ENCODE data around the gene VSX2.

DNA sequence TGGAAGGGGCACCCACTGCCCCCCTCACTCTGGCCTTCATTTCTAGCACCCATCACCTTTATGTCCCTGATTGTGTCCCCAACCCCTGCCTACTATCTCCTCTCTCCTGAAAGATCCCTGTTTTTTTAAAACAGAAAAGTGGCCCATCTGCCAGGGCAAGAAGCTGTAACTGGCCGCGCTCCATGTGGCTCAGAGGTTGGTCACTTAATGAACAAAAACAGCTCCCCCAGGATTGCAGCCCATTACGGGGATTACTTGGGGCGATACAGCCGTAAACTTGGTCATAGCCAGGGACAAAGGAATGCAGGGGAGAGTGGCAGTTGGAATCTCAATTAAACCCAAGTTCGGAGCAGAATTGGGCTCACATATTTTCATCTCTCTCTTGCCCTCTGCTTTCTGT is 34.8 kb upstream of the VSX2 start:
- TF ChIP-seq, protein P1, sequence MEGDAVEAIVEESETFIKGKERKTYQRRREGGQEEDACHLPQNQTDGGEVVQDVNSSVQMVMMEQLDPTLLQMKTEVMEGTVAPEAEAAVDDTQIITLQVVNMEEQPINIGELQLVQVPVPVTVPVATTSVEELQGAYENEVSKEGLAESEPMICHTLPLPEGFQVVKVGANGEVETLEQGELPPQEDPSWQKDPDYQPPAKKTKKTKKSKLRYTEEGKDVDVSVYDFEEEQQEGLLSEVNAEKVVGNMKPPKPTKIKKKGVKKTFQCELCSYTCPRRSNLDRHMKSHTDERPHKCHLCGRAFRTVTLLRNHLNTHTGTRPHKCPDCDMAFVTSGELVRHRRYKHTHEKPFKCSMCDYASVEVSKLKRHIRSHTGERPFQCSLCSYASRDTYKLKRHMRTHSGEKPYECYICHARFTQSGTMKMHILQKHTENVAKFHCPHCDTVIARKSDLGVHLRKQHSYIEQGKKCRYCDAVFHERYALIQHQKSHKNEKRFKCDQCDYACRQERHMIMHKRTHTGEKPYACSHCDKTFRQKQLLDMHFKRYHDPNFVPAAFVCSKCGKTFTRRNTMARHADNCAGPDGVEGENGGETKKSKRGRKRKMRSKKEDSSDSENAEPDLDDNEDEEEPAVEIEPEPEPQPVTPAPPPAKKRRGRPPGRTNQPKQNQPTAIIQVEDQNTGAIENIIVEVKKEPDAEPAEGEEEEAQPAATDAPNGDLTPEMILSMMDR (IDR thresholded peaks at IDR 0.05; ENCODE audit: insufficient read depth, low read depth, low read length) = no peak
- TF ChIP-seq EZH2 (IDR thresholded peaks at IDR 0.05; ENCODE audit: insufficient read depth, low read length) = no peak
